ENCODE results near the gene PPAT.
"Not testable (repeated sequence)": the region's sequence is repeated elsewhere in the genome, so short reads cannot be mapped to it uniquely, and the experiment has no call there.

Gene PPAT

DNA sequence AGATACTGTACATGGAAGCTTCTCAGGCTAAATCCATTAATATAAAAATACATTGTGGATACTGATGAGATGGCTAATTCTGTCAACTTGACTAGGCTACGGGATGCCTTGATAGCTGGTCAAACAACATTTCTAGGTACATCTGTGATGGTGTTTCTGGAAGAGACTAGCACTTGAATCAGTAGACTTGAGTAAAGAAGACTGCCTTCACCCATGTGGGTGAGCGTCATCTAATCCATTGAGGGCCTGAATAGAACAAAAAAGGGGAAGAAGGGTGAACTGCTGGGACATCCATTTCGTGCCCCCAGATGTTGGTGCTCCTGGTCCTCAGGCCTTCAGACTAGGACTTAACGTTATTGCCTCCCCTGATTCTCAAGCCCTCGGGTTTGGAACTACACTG lies 28.3 kb upstream of the PPAT start:
- Mint-ChIP-seq H3K27me3 (ENCODE audit: low read depth, poor library complexity) (no peaks in the 10 kb centered on the region), H3K36me3 (ENCODE audit: low read depth) (peaks cover 24% of the 10 kb centered on the region), H3K4me1 (peaks cover 41% of the 10 kb centered on the region), H3K4me3 (no peak overlapping the region), H3K27ac (peak overlapping the region; percentile 27), H3K9me3 (no peaks in the 10 kb centered on the region)
- no peak for DNase-seq
- TF ChIP-seq, protein P1, sequence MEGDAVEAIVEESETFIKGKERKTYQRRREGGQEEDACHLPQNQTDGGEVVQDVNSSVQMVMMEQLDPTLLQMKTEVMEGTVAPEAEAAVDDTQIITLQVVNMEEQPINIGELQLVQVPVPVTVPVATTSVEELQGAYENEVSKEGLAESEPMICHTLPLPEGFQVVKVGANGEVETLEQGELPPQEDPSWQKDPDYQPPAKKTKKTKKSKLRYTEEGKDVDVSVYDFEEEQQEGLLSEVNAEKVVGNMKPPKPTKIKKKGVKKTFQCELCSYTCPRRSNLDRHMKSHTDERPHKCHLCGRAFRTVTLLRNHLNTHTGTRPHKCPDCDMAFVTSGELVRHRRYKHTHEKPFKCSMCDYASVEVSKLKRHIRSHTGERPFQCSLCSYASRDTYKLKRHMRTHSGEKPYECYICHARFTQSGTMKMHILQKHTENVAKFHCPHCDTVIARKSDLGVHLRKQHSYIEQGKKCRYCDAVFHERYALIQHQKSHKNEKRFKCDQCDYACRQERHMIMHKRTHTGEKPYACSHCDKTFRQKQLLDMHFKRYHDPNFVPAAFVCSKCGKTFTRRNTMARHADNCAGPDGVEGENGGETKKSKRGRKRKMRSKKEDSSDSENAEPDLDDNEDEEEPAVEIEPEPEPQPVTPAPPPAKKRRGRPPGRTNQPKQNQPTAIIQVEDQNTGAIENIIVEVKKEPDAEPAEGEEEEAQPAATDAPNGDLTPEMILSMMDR (IDR thresholded peaks at IDR 0.05) = no peak

DNA sequence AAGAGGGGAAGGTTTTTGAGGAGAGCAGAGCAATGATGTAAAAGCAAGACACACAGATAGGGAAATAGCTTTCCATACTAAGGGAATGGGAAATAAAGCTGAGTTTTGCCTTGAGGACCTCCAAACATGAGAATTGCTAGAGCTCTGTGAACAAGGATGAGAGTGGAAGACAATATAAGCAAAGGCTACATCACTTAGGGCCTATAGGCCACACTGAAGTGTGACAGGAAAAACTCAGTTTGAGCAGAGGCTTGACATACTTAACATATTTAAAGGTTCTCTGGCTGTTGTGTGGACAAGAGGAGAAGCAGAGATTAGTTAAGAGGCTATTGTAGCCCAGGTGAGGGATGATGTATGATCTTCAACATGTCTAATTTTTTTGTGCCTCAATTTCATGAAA lies 26.7 kb upstream of the PPAT start:
- Mint-ChIP-seq H3K27ac (peak overlapping the region; percentile 70), H3K4me3 (no peak overlapping the region), H3K36me3 (ENCODE audit: low read depth) (peaks cover 29% of the 10 kb centered on the region), H3K27me3 (ENCODE audit: low read depth, poor library complexity) (no peaks in the 10 kb centered on the region), H3K9me3 (no peaks in the 10 kb centered on the region), H3K4me1 (peaks cover 30% of the 10 kb centered on the region)
- TF ChIP-seq, protein P1 (IDR thresholded peaks at IDR 0.05) = no peak
- no peak for DNase-seq

DNA sequence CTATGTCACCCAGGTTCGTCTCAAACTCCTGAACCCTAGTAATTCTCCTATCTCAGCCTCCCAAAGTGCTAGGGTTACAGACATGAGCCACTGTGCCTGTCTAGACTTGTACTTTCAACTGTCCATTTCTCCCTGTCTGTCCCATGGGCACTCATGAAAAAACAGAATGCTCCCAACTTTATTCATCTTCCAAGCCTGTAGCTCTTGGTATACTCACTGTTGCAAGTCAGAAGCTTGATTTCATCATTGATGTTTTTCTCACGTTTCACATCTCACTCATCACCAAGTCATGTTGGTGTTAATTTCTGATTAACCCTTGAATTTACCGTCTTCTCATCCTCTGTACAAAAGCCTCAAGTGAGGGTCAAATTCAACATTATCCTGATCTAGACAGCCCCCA lies 24.7 kb upstream of the PPAT start:
- H3K4me1 Mint-ChIP-seq = peaks cover 9% of the 10 kb centered on the region
- H3K27me3 Mint-ChIP-seq (ENCODE audit: low read depth, poor library complexity) = peaks cover 3% of the 10 kb centered on the region
- TF ChIP-seq, protein P1 (IDR thresholded peaks at IDR 0.05) = no peak
- peak overlapping the region; percentile 12 for H3K27ac Mint-ChIP-seq
- DNase-seq = no peak
- no peaks in the 10 kb centered on the region for H3K9me3 Mint-ChIP-seq
- H3K4me3 Mint-ChIP-seq = no peak overlapping the region
- H3K36me3 Mint-ChIP-seq (ENCODE audit: low read depth) = peaks cover 48% of the 10 kb centered on the region

DNA sequence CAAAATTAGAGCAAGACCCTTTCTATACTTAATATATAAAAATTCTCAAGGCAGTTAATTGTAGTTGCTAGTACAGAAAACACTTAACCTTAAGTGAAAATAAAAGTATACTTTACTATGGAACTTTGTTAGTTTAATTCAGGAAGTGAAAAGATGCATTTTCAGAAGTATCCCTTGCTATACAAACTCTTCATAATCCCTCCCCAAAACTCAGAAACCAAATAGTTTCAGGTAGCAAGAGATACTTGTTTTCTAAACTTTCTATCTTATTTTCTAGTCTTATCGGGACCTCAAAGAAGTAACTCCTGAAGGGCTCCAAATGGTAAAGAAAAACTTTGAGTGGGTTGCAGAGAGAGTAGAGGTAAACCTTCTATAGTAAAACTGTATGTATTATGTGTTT lies 14.9 kb upstream of the PPAT start:
- TF ChIP-seq, protein P1 (IDR thresholded peaks at IDR 0.05) = no peak
- Mint-ChIP-seq H3K27ac (no peak overlapping the region), H3K36me3 (ENCODE audit: low read depth) (peaks cover 94% of the 10 kb centered on the region), H3K9me3 (no peaks in the 10 kb centered on the region), H3K4me1 (no peaks in the 10 kb centered on the region), H3K4me3 (no peak overlapping the region), H3K27me3 (ENCODE audit: low read depth, poor library complexity) (no peaks in the 10 kb centered on the region)
- no peak for DNase-seq

DNA sequence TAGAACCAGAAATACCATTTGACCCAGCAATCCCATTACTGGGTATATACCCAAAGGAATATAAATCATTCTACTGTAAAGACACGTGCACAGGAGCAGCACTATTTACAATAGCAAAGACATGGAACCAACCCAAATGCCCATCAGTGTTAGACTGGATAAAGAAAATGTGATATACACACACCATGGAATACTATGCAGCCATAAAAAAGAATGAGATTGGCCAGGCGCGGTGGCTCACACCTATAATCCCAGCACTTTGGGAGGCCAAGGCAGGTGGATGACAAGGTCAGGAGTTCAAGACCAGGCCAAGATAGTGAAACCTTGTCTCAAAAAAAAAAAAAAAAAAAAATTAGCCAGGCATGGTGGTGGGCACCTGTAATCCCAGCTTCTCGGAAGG lies 14.1 kb upstream of the PPAT start:
- H3K4me3 Mint-ChIP-seq; H3K4me1 Mint-ChIP-seq; DNase-seq; H3K27ac Mint-ChIP-seq; H3K9me3 Mint-ChIP-seq; H3K27me3 Mint-ChIP-seq (ENCODE audit: low read depth, poor library complexity): not testable (repeated sequence)
- peaks cover 94% of the 10 kb centered on the region for H3K36me3 Mint-ChIP-seq (ENCODE audit: low read depth)

DNA sequence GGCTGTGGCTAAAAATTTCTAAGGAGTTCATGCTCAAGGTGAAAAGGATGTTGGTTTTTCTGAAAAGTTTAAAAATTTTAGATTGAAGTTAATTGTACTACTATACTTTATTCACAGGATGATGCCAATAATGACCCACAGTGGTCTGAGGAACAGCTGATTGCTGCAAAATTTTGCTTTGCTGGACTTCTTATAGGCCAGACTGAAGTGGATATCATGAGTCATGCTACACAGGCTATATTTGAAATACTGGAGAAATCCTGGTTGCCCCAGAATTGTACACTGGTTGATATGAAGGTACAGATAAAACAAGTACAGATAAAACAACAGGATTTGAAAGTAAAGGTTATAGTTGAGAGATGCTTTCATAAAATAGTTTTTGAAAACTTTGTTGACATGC lies 12.9 kb upstream of the PPAT start:
- TF ChIP-seq, protein P1 (IDR thresholded peaks at IDR 0.05) = no peak
- peaks cover 94% of the 10 kb centered on the region for H3K36me3 Mint-ChIP-seq (ENCODE audit: low read depth)
- no peak overlapping the region for H3K4me3 Mint-ChIP-seq
- H3K27me3 Mint-ChIP-seq (ENCODE audit: low read depth, poor library complexity) = no peaks in the 10 kb centered on the region
- no peak for DNase-seq
- H3K4me1 Mint-ChIP-seq = no peaks in the 10 kb centered on the region
- no peaks in the 10 kb centered on the region for H3K9me3 Mint-ChIP-seq
- H3K27ac Mint-ChIP-seq = no peak overlapping the region
